PFSK-1 (cell line): Measurements from ENCODE around the gene ADGRL4.

Experiments
- FOXP2 ChIP-seq: optimal IDR thresholded peaks from 2 replicates; pipeline ENCODE3; 2011; ENCODE audit warnings: borderline replicate concordance, control low read depth, inconsistent platforms; ENCODE audit not compliant: insufficient read depth; ENCODE audit errors: extremely low read length, extremely low read depth
- POLR2AphosphoS5 ChIP-seq: IDR thresholded peaks from 2 replicates; pipeline ENCODE4 v1.6.1; 2012; ENCODE audit warnings: low read depth, mild to moderate bottlenecking, control low read depth, low read length, moderate library complexity
- SIN3A ChIP-seq: IDR thresholded peaks from 2 replicates; pipeline ENCODE4 v1.6.1; 2012; ENCODE audit warnings: mild to moderate bottlenecking, low read length, moderate library complexity, borderline replicate concordance; ENCODE audit not compliant: insufficient read depth
- TAF1 ChIP-seq: IDR thresholded peaks from 2 replicates; pipeline ENCODE4 v1.6.1; 2012; ENCODE audit warnings: low read length, control low read depth, borderline replicate concordance; ENCODE audit not compliant: insufficient read depth
- TF ChIP-seq, protein P1 (sequence below), 2 experiments: IDR thresholded peaks; 2 replicates each; pipeline versions ENCODE4 v1.6.1 to v1.8.0; 2011 to 2012; ENCODE audit warnings: low read depth in 2 of 2, low read length in 2 of 2, control low read depth in 1 of 2, inconsistent platforms in 1 of 2, mild to moderate bottlenecking in 1 of 2, moderate library complexity in 1 of 2; ENCODE audit not compliant: insufficient read depth in 1 of 2

DNA sequence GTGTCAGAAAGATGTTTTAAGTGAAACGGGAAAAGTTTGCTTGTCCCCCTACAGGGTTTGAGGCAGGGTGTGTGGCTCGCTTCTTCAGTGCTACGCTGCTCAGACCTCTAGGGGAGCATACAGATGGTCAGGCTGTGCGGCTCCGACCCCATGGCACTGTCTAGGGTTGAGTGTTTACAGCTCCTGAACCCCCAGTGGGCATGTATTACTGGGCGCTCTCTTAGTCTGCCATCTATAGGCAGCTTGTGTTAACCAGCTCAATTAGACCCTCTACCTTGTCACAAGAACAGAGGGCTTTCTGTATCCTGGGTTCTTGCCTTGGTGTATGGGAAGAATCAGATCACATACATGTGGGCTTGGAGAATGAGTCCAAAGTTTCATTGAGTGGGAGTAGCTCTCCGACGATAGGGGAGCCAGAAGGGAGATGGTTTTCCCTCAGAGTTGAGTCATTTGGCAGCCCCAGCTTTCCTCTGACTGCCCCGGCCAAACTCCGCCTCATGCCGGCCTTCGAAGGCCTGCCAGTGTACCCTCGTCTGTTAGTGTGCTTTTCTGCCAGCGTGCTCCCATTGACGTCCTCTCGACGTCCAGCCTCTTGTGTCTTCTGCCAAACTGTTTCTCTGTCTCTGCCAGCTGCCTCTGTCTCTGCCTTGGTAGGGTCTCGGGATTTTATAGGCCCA is 38.6 kb upstream of the ADGRL4 start:
- TF ChIP-seq, protein P1, sequence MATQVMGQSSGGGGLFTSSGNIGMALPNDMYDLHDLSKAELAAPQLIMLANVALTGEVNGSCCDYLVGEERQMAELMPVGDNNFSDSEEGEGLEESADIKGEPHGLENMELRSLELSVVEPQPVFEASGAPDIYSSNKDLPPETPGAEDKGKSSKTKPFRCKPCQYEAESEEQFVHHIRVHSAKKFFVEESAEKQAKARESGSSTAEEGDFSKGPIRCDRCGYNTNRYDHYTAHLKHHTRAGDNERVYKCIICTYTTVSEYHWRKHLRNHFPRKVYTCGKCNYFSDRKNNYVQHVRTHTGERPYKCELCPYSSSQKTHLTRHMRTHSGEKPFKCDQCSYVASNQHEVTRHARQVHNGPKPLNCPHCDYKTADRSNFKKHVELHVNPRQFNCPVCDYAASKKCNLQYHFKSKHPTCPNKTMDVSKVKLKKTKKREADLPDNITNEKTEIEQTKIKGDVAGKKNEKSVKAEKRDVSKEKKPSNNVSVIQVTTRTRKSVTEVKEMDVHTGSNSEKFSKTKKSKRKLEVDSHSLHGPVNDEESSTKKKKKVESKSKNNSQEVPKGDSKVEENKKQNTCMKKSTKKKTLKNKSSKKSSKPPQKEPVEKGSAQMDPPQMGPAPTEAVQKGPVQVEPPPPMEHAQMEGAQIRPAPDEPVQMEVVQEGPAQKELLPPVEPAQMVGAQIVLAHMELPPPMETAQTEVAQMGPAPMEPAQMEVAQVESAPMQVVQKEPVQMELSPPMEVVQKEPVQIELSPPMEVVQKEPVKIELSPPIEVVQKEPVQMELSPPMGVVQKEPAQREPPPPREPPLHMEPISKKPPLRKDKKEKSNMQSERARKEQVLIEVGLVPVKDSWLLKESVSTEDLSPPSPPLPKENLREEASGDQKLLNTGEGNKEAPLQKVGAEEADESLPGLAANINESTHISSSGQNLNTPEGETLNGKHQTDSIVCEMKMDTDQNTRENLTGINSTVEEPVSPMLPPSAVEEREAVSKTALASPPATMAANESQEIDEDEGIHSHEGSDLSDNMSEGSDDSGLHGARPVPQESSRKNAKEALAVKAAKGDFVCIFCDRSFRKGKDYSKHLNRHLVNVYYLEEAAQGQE (IDR thresholded peaks at IDR 0.05; ENCODE audit: insufficient read depth in 1 of 2, low read depth in 2 of 2, low read length in 2 of 2): no peak
- TF ChIP-seq POLR2AphosphoS5: no peak
- TF ChIP-seq SIN3A: no peak
- TF ChIP-seq FOXP2: no peak
- no peak for TF ChIP-seq TAF1
